PFSK-1 (cell line): ENCODE results near the gene NPPC.

Experiments used
- FOXP2 ChIP-seq: optimal IDR thresholded peaks from 2 replicates; pipeline ENCODE3; 2011; ENCODE audit warnings: borderline replicate concordance, control low read depth, inconsistent platforms; ENCODE audit not compliant: insufficient read depth; ENCODE audit errors: extremely low read length, extremely low read depth
- POLR2AphosphoS5 ChIP-seq: IDR thresholded peaks from 2 replicates; pipeline ENCODE4 v1.6.1; 2012; ENCODE audit warnings: low read depth, mild to moderate bottlenecking, control low read depth, low read length, moderate library complexity
- REST ChIP-seq, 2 experiments: IDR thresholded peaks; 2 replicates each; pipeline versions ENCODE4 v1.6.1 to v1.8.0; 2011 to 2012; ENCODE audit warnings: low read depth in 2 of 2, low read length in 2 of 2, control low read depth in 1 of 2, inconsistent platforms in 1 of 2, mild to moderate bottlenecking in 1 of 2, moderate library complexity in 1 of 2; ENCODE audit not compliant: insufficient read depth in 1 of 2
- SIN3A ChIP-seq: IDR thresholded peaks from 2 replicates; pipeline ENCODE4 v1.6.1; 2012; ENCODE audit warnings: mild to moderate bottlenecking, low read length, moderate library complexity, borderline replicate concordance; ENCODE audit not compliant: insufficient read depth
- TAF1 ChIP-seq: IDR thresholded peaks from 2 replicates; pipeline ENCODE4 v1.6.1; 2012; ENCODE audit warnings: low read length, control low read depth, borderline replicate concordance; ENCODE audit not compliant: insufficient read depth

The NPPC gene

GRCh38 chr2:231936491-231936890 is 10.3 kb upstream of the NPPC start:
- TF ChIP-seq SIN3A: no peak
- TF ChIP-seq FOXP2: no peak
- no peak for TF ChIP-seq REST (IDR thresholded peaks at IDR 0.05; ENCODE audit: insufficient read depth in 1 of 2, low read depth in 2 of 2, low read length in 2 of 2)
- TF ChIP-seq POLR2AphosphoS5: no peak
- no peak for TF ChIP-seq TAF1

- TF ChIP-seq FOXP2: no peak
- TF ChIP-seq SIN3A: no peak
- no peak for TF ChIP-seq TAF1
- no peak for TF ChIP-seq POLR2AphosphoS5
- TF ChIP-seq REST (IDR thresholded peaks at IDR 0.05; ENCODE audit: insufficient read depth in 1 of 2, low read depth in 2 of 2, low read length in 2 of 2): no peak
Measured at GRCh38 chr2:231935815-231936214, 9.6 kb upstream of the NPPC start.

GRCh38 chr2:231935207-231935524 is 9.0 kb upstream of the NPPC start:
- TF ChIP-seq FOXP2: no peak
- no peak for TF ChIP-seq POLR2AphosphoS5
- no peak for TF ChIP-seq SIN3A
- no peak for TF ChIP-seq REST (IDR thresholded peaks at IDR 0.05; ENCODE audit: insufficient read depth in 1 of 2, low read depth in 2 of 2, low read length in 2 of 2)
- TF ChIP-seq TAF1: no peak

- TF ChIP-seq REST (IDR thresholded peaks at IDR 0.05; ENCODE audit: insufficient read depth in 1 of 2, low read depth in 2 of 2, low read length in 2 of 2) (no peak), POLR2AphosphoS5 (no peak), SIN3A (no peak), FOXP2 (no peak), TAF1 (no peak)
Measured at GRCh38 chr2:231934441-231935206, 8.4 kb upstream of the NPPC start.

GRCh38 chr2:231933916-231934401 is 7.8 kb upstream of the NPPC start:
- TF ChIP-seq TAF1 (no peak), REST (IDR thresholded peaks at IDR 0.05; ENCODE audit: insufficient read depth in 1 of 2, low read depth in 2 of 2, low read length in 2 of 2) (no peak), SIN3A (no peak), FOXP2 (no peak), POLR2AphosphoS5 (no peak)
